HG03196 (cell line): ENCODE data around the gene PRPF6.

Experiments used
- ATAC-seq: cut with Tn5 transposase; IDR thresholded peaks from one replicate; pipeline ENCODE4 v1.9.1; 2021; ENCODE audit not compliant: unreplicated experiment

Gene PRPF6

DNA sequence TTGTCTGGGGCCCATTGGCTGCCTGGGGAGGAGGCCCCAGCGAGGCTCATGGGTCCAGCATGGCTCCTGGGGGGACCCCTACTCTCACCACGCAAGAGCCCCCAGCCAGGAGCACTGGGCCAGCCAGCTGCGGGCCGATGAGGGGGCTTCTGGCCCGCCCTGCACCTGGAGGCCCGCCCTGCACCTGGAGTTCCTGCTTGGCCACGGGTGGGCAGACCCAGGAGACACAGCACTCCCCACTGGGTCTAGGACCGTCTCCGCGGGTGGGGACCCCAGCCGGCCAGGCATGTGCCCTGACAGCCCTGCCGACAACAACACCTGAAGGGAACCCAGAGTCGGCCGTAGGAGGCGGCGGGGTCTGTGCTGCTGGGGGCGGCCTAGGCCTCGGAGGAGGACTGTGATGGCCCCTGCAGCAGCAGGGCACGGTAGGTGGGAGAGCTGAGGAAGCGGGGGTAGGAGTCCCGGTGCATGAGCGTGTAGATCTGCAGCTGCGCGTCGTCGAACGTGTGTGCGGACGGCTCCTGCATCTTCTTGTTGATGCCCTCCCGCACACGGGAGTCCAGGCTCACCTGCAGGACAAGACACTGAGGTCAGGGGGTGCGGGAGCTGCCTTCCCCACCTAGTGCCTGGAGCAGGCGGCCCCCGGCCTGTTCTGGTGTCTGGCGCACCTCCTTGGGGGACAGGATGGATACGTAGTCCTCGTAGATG is 92.7 kb downstream of the PRPF6 start:
- ATAC-seq = no peak

DNA sequence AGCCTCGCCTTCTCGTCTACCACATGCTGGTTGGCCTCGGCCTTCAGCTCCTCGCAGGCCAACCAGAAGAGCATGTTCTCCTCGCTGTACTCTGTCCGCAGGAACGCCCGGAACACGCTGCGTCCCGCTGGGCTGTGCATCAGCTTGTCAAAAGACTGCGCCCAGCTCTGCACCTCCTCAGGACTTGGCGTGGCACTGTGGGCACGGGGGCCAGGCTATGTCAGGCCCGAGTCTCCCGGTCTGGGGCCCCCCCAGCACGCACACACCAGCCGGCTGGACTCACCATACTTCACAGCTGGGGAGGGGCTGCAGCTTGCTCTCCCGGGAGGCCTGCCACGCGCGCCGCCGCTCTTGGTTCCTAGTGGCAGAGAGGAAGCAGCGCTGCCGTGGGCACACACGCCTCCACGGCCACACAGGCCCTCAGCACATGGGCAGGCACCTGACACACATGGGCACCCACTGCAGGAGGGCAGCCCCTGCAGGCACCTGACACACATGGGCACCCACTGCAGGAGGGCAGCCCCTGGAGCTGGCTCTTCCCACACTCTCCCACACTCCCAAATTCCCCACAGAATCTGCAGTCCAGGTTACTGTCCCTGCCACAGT is 93.4 kb downstream of the PRPF6 start:
- ATAC-seq = no peak

DNA sequence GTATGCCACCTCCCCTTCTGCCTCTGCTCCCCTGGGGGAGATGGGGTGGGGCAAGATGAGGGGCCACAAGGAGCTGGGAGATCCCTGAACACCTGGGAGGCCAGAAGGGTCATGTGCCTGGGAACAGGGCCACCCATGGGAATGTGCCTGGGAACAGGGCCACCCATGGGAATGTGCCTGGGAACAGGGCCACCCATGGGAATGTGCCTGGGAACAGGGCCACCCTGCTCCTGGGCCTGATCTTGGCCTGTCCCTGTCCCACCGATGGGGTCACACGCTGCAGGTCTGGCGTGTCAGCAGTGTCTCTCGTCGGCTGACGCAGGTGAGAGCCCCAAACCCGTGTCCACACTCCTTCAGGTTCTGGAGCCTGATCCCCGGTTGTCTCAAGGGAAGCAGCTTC is 94.0 kb downstream of the PRPF6 start:
- no peak for ATAC-seq

DNA sequence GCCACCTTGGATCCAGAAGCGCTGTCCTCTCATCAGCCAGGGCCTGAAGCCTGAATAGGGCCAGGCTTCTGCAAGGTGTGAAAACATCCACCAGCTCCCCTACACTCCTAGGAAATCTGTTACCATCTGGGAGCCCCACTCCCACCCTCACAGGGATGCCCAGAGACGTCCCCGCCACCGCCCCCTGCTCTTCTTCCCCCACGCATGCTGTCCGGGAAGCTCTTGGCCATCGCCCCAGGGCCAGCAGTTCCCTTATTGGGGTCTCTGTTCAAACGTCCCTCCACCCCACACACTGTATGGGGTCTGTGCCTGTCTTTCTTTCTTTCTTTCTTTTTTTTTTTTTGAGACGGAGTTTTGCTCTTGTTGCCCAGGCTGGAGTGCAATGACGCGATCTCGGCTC is 94.6 kb downstream of the PRPF6 start:
- no peak for ATAC-seq

DNA sequence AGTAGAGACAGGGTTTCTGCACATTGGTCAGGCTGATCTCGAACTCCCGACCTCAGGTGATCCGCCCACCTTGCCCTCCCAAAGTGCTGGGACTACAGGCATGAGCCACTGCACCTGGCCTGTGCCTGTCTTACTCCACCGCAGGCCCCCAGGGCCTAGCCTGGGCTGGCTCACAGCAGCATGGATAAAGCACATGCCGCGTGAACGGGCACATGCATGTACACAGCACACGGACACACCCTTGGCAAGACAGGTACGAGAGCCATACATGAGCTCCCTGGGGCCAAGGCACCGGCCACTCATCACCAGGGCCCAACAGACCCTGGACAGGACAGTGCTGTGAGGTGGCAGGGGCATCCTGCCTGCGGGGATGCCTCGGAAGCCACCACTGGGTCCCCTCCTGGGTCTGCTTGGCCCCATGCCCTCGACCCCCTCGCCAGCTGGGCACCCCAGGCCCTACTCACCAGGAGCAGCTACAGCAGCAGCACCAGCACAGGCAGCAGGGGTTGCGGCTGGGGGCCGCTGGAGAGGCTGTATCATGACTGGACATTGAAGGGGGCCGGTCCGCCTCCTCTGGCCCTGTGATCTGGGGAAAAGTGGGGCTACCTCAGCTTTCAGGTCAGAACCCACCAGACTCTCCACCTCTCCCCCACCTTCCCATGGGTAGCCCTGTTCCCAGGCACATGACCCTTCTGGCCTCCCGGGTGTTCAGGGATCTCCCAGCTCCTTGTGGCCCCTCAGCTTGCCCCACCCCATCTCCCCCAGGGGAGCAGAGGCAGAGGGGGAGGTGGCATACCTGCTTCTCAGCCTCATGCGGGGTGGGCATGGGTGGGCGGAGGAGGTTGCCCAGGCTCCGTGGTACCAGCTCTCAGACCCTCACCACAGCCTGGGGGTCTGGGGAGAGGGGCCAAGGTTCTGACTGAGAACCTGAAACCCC is 95.4 kb downstream of the PRPF6 start:
- ATAC-seq = no peak

DNA sequence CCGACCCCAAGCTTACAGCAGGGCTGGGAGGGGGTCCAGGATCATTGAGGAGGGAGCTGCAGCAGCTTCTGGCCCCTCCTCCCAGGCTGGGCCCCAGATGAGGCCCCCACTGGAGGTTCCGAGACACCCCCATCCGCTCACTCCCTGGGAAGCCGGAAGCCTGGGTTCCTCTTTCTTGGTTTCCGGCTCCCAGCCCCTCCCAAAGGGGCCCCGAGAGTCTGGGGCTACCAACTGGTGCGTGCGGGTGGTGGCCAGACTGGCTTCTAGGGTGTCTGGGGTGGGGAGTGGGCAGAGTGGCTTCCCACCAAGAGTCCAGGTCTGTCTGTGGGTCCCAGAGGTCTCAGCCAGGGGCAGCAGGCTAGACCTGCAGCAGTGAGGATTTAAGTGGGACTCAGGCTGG is 96.2 kb downstream of the PRPF6 start:
- no peak for ATAC-seq

DNA sequence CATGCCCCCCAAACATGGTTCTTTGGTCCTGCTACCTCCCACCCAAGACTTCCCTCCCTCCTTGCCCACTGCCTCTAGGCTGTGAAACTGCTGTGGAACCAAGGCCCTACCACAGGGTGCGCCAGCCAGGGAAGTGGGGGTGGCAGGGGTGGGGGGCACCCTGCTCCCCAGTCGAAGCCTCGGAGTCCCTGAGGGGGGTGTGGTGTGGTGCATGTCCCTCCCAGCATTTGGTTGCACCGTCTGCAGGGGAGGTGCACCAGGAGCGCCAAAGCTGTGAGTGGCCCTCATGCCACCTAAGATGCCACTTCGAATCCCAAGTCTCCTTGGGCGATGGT is 96.6 kb downstream of the PRPF6 start:
- ATAC-seq = no peak

DNA sequence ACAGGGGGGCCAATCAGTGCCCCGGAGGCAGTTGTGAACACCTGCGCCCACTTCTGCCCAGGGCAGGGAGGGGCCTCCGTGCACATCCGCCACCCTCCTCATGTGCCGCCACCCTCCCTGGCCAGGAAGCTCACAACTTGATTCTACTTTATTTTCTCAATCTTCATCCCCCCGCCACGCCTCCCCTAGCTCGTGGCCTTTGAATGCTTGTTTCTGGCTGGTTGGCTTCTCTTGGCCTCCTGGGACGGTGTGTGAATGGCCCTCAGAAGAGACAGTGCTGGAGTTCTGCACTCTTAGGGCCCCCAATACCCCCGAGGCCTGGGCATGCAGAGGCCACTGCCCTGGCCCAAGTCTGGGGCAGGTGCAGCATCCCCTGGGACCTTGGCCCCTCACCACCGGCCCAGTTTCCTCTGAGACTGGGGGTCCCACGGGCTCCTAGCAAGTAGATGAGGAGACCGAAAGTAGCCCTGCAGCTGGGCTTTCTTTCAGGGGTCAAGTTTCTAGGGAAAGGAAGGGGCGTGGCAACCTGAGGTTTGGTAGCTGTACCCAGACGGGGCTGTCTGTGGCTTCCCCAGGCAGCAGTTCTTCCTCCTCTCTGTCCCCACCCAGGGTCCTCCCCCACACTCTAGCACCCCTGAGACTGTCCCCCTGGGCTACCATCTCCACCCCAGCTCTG is 97.1 kb downstream of the PRPF6 start:
- ATAC-seq = no peak

DNA sequence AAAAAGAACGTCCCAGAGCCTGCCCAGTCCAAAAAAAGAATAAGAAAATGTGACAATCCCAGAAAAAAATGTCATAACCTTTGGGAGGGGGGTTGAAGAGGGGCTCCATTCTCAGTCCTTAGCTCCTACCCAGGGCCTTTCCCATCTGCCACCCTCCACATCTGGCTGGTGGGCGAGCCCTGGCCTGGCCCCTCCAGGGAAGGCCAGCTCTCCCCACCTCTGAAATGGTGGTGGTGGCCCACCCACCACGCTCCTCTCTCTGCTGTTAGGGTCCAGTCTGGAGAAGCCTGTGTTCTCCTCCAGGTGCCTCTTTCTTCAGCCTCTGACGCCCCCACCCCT is 98.0 kb downstream of the PRPF6 start:
- no peak for ATAC-seq

DNA sequence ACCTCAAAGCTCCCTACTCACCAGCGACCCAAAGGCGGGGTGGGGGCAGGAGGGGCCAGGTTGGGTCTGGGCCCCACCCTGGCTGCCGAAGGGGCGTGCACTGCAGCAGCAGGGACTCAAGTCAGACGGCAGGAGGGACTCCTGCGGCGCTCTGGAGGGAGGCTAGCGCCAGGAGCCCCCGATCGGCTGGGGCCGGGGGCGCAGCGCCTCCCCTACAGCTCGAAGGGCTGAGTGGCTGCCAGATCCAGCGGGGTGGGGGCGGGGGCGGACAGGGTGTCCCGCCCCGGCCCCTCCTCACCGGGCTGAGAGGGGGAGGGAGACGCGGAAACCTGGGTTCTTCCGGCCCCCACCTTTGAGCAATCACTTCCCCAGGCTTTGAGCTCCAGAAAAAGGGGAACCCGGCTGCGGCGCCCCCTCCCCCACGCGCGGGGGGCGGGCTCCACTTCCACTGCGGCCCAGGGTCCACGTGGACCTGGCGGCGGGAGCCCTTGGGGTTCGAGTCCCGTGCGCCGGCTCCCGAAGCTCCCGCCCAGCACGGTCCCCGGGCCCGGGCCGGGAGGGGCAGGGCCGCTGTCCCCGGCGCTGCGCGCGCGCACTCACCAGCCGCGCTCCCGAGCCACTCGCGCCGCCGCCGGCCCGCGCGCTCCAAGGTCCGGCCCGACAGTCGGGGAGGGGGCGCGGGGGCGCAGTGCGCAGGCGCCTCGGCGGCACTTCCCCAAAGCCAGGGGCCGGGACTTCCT is 98.5 kb downstream of the PRPF6 start, which contains the start of gene RGS19:
RGS19 (minus strand) TSS at position 246 of the 740 bp plus-strand sequence. CDS start 2,632 bp downstream, outside the sequence.
- ATAC-seq = peak; percentile 31

DNA sequence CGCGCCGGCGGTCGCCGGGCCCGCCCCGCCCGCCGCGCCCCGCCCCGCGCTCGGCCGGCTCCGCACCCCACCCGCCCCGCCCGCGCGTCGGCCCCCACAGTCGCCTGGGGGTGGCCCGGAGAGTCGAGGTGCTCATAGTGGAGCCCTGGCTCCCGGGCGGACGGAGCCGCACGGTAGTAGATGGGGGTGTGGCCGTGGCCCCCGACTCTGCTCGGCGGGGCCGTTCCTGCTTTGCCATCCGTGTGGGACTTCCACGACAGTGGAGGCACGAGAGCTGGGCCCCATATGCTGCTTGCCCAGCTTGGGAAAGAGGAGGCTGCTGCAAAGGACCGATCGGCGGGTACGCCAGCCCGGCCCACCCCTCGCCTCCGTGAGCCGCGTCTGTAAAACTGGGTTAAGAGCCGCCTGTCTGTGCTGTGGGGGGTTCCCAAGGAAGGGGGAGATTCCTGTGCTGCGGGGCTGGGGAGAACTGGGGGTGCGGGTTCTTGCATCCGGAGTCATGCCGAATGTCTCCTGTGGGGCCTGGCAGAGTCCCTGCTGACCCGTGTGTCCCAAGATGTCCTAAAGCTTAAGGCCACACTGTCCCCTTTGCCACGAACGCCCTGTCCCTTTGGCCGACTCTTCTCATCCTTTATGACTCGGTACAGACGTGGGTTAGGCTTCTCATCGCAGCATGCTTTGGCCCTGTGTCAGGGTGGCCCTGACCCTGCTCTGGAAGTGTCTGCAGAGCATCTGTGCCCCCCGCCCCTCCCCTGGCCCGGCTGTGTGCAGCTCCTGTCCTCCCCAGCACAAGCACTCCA is 99.3 kb downstream of the PRPF6 start, which contains the start of gene OPRL1:
OPRL1 (plus strand) TSS at position 70 of the 800 bp plus-strand sequence. CDS start 12,639 bp downstream, outside the sequence.
- no peak for ATAC-seq

DNA sequence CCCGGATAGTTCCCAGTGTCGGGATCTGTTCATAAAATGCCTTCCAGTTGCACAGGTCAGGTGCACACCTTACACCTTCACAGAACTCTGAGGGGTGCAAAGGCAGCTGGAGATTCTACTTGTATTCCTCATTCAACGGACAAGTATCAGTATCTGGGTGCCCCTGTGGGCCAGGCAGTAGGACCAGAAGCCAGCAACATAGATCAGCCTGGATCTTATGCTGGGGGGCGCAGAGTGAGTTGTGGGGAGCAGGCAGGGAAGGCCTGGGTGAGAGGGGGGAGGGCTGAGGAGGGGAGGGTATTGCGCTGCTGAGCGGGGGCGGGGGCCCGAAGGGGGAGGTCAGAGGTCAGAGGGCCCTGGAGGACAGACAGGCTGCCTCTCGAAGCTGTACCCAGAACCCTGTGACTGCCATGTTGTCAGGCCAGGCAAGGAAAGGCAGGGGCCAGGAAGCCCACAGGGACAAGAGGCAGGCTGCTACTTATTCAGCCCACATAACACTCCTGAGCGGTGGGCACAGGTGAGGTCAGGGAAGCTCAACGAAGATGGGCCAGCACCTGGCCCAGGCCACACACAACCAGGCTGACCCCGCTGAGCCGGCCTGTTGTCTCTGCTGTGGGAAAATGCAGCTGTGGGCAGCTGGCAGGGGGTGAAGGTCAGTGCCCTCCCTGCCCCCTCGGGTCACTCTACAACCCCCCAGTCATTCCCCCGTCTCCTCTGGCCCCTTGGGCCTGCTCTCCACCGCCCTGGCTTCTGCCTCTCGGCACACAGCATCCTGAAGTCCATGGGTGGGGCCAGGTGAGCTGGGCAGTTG is 100.1 kb downstream of the PRPF6 start:
- ATAC-seq = no peak

DNA sequence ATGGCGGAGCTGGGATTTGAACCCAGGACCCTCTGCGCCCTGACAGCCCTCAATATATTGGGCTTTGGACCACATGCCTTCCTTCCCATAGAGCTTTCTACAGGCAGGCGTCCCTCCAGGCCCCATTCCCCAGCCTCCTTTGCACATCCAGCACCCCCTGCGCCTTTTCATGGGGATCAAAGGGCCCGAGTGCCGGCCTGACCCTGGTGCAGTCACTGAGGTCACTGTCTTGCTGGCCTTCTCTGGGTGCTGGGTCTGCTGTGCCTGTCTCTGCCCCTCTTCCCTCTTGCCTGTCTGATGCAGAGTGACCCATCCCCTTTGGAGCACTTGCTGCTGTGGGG is 100.7 kb downstream of the PRPF6 start:
- no peak for ATAC-seq

DNA sequence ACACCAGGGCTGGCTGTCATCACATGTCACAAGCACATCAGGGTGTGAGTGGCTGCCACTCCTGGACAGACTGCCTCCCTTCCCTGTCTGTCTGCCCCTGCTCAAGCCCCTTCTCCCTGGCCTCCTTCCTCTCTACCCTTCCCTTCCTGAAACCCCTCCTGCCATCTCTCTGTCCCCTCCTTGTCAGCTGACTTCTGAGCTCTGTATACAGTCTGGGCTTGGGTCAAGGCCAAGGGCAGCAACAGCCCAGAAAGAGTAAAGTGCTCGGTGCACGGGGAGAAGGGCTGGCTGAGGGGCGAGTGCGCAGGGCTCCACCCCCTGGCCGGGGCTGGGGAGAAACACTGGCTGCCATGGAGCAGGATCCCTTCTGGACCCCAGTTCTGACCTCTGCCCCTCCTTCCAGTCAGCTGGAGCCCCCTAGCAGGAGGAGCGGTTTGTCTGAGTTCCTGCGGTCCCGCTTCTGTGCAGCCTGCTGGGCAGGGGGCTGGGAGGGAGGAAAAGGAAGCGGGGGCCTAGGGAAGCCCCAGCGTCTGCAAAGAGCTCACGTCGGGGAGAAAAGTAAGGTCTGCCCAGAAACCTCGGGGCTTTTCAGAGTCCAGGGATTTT is 101.3 kb downstream of the PRPF6 start:
- no peak for ATAC-seq
